ENCODE data around the gene PLA2G4C. TPM values are rescaled to one million over a fixed set of nuclear protein-coding genes. Genes with fewer than 3 reads are reported as not detected.

PLA2G4C gene, protein sequence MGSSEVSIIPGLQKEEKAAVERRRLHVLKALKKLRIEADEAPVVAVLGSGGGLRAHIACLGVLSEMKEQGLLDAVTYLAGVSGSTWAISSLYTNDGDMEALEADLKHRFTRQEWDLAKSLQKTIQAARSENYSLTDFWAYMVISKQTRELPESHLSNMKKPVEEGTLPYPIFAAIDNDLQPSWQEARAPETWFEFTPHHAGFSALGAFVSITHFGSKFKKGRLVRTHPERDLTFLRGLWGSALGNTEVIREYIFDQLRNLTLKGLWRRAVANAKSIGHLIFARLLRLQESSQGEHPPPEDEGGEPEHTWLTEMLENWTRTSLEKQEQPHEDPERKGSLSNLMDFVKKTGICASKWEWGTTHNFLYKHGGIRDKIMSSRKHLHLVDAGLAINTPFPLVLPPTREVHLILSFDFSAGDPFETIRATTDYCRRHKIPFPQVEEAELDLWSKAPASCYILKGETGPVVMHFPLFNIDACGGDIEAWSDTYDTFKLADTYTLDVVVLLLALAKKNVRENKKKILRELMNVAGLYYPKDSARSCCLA
- 1.2 TPM in 2 replicates for total RNA-seq

DNA sequence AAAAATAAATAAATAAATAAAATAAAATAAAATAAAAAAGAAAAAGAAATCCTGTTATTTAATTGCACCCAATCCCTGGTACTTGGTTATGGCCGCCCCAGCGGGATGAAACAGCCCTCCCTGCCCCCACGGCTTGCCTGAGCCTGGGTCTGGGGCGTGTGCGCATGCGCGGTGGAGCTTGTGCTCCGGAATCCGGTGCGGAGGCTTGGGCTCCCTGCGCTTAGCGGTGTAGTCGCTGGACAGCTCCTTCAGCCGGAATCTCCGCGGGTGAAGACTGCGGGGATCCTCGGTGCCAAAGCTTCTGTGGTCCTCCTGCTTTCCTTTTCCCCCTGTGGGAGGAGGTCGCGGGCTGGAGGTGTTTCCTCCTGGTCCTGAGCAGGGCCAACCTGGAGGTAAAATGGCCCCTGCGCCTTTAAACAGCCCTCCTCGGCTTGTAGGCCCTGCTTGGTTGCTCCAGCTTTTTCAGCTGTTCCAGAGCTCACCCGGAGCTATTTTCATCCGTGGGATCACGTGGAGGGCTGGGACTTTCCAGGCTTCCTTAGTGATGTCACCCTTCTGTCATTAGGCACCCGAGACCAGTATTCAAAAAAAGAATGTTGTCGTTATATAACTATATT lies at the start of gene PLA2G4C:
TSS of gene PLA2G4C (minus strand) at position 468 of the 617 bp plus-strand sequence. CDS start 4,288 bp downstream, outside the sequence.

GRCh38 chr19:48043675-48044258 lies 66.8 kb downstream of the PLA2G4C start, which contains the start of gene CABP5:
CABP5 (minus strand) TSS chr19:48044079; CDS start chr19:48043922, 157 bp downstream.

Other genes starting within 250 kb of the PLA2G4C start
- not detected in 2 replicates for gene SULT2A1, start 224.5 kb downstream of the PLA2G4C start, total RNA-seq
- not detected in 2 replicates for gene BSPH1, start 118.6 kb downstream of the PLA2G4C start, total RNA-seq
- not detected in 2 replicates for gene ELSPBP1, start 116.2 kb downstream of the PLA2G4C start, total RNA-seq
- gene CABP5, start 66.7 kb downstream of the PLA2G4C start, total RNA-seq: not detected in 2 replicates
- 34.2 and 43.6 TPM in 2 replicates for gene LIG1, start 59.5 kb upstream of the PLA2G4C start, total RNA-seq
- 2.0 and 2.1 TPM in 2 replicates for gene ZSWIM9, start 59.9 kb upstream of the PLA2G4C start, total RNA-seq
- 9.1 and 16.1 TPM in 2 replicates for gene CARD8, start 145.1 kb upstream of the PLA2G4C start, total RNA-seq
- gene ZNF114, start 159.3 kb upstream of the PLA2G4C start, total RNA-seq: 0.33 and 0.79 TPM in 2 replicates
- 73.0 and 115 TPM in 2 replicates for gene EMP3, start 214.7 kb upstream of the PLA2G4C start, total RNA-seq

Data from placental epithelial cell (primary cell).